Neuronal stem cell (in vitro differentiated cells): ENCODE results near the gene RTKN2.

Source experiments
- DNase-seq: peaks from one replicate; pipeline ENCODE4 v3.0.0-alpha.2; 2013; ENCODE audit warnings: low spot score
- H2AFZ ChIP-seq: one replicate; pipeline ENCODE4 v1.6.1; 2013; ENCODE audit warnings: mild to moderate bottlenecking, low read length, inconsistent platforms
- H2AK5ac ChIP-seq: 2 replicates; pipeline ENCODE4 v1.6.1; 2013; ENCODE audit warnings: low read depth, mild to moderate bottlenecking, inconsistent platforms, low read length, moderate library complexity, mixed read lengths
- H2BK120ac ChIP-seq: 2 replicates; pipeline ENCODE4 v1.6.1; 2013; ENCODE audit warnings: low read depth, mild to moderate bottlenecking, inconsistent platforms, low read length, moderate library complexity, mixed read lengths
- H2BK12ac ChIP-seq: one replicate; pipeline ENCODE4 v1.6.1; 2013; ENCODE audit warnings: low read length, inconsistent platforms
- H2BK15ac ChIP-seq: 2 replicates; pipeline ENCODE4 v1.6.1; 2013; ENCODE audit warnings: mild to moderate bottlenecking, low read length, inconsistent platforms, mixed read lengths
- H2BK5ac ChIP-seq: one replicate; pipeline ENCODE4 v1.6.1; 2013; ENCODE audit warnings: inconsistent platforms, mild to moderate bottlenecking, low read length, moderate library complexity
- H3K14ac ChIP-seq: one replicate; pipeline ENCODE4 v1.6.1; 2013; ENCODE audit warnings: low read length, inconsistent platforms
- H3K18ac ChIP-seq: 2 replicates; pipeline ENCODE4 v1.6.1; 2013; ENCODE audit warnings: low read length, inconsistent platforms
- H3K23ac ChIP-seq: 2 replicates; pipeline ENCODE4 v1.6.1; 2013; ENCODE audit warnings: low read depth, mild to moderate bottlenecking, mixed read lengths, low read length, inconsistent platforms; ENCODE audit not compliant: poor library complexity
- H3K27ac ChIP-seq: replicated peaks from 3 replicates; pipeline ENCODE4 v1.5.1; 2013; ENCODE audit warnings: low read length, inconsistent platforms
- H3K27me3 ChIP-seq, 3 experiments: 2 replicates each; pipeline ENCODE4 v1.6.1; 2013; ENCODE audit warnings: low read length in 3 of 3, mild to moderate bottlenecking in 2 of 3, inconsistent platforms in 1 of 3, low read depth in 1 of 3, mixed read lengths in 1 of 3, moderate library complexity in 1 of 3; ENCODE audit not compliant: control insufficient read depth in 3 of 3, insufficient read depth in 3 of 3
- H3K36me3 ChIP-seq, 2 donors: replicated peaks in 1 of 2; 2 replicates each; pipeline ENCODE4 v1.6.1; 2013; ENCODE audit warnings: low read length in 2 of 2; ENCODE audit not compliant: control insufficient read depth in 2 of 2, insufficient read depth in 2 of 2
- H3K4ac ChIP-seq: 2 replicates; pipeline ENCODE4 v1.6.1; 2013; ENCODE audit warnings: inconsistent platforms, mild to moderate bottlenecking, low read length, moderate library complexity
- H3K4me1 ChIP-seq, 2 donors: 1 replicate in 1 of 2; 2 replicates in 1 of 2; pipeline ENCODE4 v1.6.1; 2013; ENCODE audit warnings: low read length in 2 of 2, low read depth in 1 of 2; ENCODE audit not compliant: control insufficient read depth in 2 of 2, insufficient read depth in 1 of 2
- H3K4me2 ChIP-seq: one replicate; pipeline ENCODE4 v1.6.1; 2013; ENCODE audit warnings: mild to moderate bottlenecking, low read length, inconsistent platforms; ENCODE audit not compliant: insufficient read depth, poor library complexity, severe bottlenecking
- H3K4me3 ChIP-seq, 2 donors: 2 replicates each; pipeline ENCODE4 v1.5.1; 2013; ENCODE audit warnings: low read length in 2 of 2, mild to moderate bottlenecking in 2 of 2, inconsistent platforms in 1 of 2, moderate library complexity in 1 of 2
- H3K79me1 ChIP-seq: one replicate; pipeline ENCODE4 v1.6.1; 2013; ENCODE audit warnings: low read depth, mild to moderate bottlenecking, inconsistent platforms, low read length, moderate library complexity
- H3K9ac ChIP-seq: one replicate; pipeline ENCODE4 v1.6.1; 2013; ENCODE audit warnings: mild to moderate bottlenecking, low read depth, low read length, inconsistent platforms; ENCODE audit not compliant: poor library complexity
- H3K9me3 ChIP-seq, 2 donors: replicated peaks in 1 of 2; 2 replicates each; pipeline versions ENCODE3 to v1.6.1; 2013; ENCODE audit warnings: low read length in 2 of 2, mild to moderate bottlenecking in 2 of 2, inconsistent platforms in 1 of 2, low read depth in 1 of 2, mixed read lengths in 1 of 2, moderate library complexity in 1 of 2; ENCODE audit not compliant: control insufficient read depth in 2 of 2, insufficient read depth in 1 of 2
- H4K8ac ChIP-seq: one replicate; pipeline ENCODE4 v1.6.1; 2013; ENCODE audit warnings: low read depth, mild to moderate bottlenecking, inconsistent platforms, low read length, moderate library complexity
- H4K91ac ChIP-seq: one replicate; pipeline ENCODE4 v1.6.1; 2013; ENCODE audit warnings: low read length, low read depth, mild to moderate bottlenecking, inconsistent platforms; ENCODE audit not compliant: poor library complexity
- WGBS, 2 donors: extraction: QIAGEN DNeasy Blood & Tissue Kit; methylation state at CpG; one replicate each; pipeline ENCODE4 v1.1.7; 2013; ENCODE audit warnings: missing lambda C conversion rate in 2 of 2, mixed read lengths in 1 of 2; ENCODE audit not compliant: insufficient read length in 2 of 2, insufficient replicate concordance in 1 of 2; ENCODE audit errors: extremely low coverage in 2 of 2; 5-methylcytosine and 5-hydroxymethylcytosine counted together

The RTKN2 gene

GRCh38 chr10:62268027-62268398, 631 bp downstream of the RTKN2 start:
- Histone ChIP-seq H3K4me2 (peak overlapping the region; percentile 62), H4K8ac (no peak overlapping the region), H2AK5ac (peak overlapping the region; percentile 15), H2BK120ac (peak overlapping the region; percentile 72), H2AFZ (peak overlapping the region; percentile 99), H3K36me3 (peaks cover 0 to 24% of the 10 kb centered on the region in 2 donors), H2BK5ac (peak overlapping the region; percentile 77), H3K14ac (no peak overlapping the region), H3K27me3 (peaks cover 0 to 25% (median 0%) of the 10 kb centered on the region in 3 experiments), H3K18ac (peak overlapping the region; percentile 33), H3K9me3 (no peaks in the 10 kb centered on the region), H3K9ac (peak overlapping the region; percentile 77), H3K23ac (peak overlapping the region; percentile 43), H3K4ac (no peak overlapping the region), H3K4me3 (peak overlapping the region; percentile 94 to 99), H2BK12ac (no peak overlapping the region), H2BK15ac (peak overlapping the region; percentile 81), H3K27ac (peak overlapping the region; percentile 83), H3K79me1 (no peaks in the 10 kb centered on the region), H3K4me1 (peaks cover 5 to 12% of the 10 kb centered on the region in 2 donors), H4K91ac (no peak overlapping the region)
- DNase-seq = no peak
- WGBS, 2 donors = no CpG with 5 or more reads among the region's 19 CpGs

- Histone ChIP-seq H3K9ac (no peak overlapping the region), H2BK15ac (no peak overlapping the region), H2BK120ac (no peak overlapping the region), H3K4me1 (peaks cover 5 to 12% of the 10 kb centered on the region in 2 donors), H2AFZ (no peak overlapping the region), H3K27ac (no peak overlapping the region), H3K4me2 (no peak overlapping the region), H3K36me3 (peaks cover 0 to 38% of the 10 kb centered on the region in 2 donors), H2BK12ac (no peak overlapping the region), H3K27me3 (peaks cover 0 to 21% (median 0%) of the 10 kb centered on the region in 3 experiments), H2AK5ac (no peak overlapping the region), H3K9me3 (no peaks in the 10 kb centered on the region), H3K23ac (no peak overlapping the region), H3K4me3 (peak overlapping the region in 1 of 2 donors; percentile 94), H3K14ac (no peak overlapping the region), H4K91ac (no peak overlapping the region), H3K4ac (no peak overlapping the region), H4K8ac (no peak overlapping the region), H2BK5ac (no peak overlapping the region), H3K79me1 (no peaks in the 10 kb centered on the region), H3K18ac (no peak overlapping the region)
- WGBS, 2 donors = no CpG with 5 or more reads among the region's 3 CpGs
- DNase-seq = no peak
These were observed 2.0 kb downstream of the RTKN2 start for GRCh38 chr10:62266611-62267010.

GRCh38 chr10:62266147-62266546, 2.5 kb downstream of the RTKN2 start:
- Histone ChIP-seq H3K18ac (no peak overlapping the region), H2BK12ac (no peak overlapping the region), H3K4me2 (no peak overlapping the region), H3K4ac (no peak overlapping the region), H2BK15ac (no peak overlapping the region), H3K9me3 (no peaks in the 10 kb centered on the region), H3K4me1 (peaks cover 5 to 12% of the 10 kb centered on the region in 2 donors), H3K14ac (no peak overlapping the region), H3K4me3 (no peak overlapping the region), H3K27ac (no peak overlapping the region), H3K9ac (no peak overlapping the region), H4K8ac (no peak overlapping the region), H3K23ac (no peak overlapping the region), H2AK5ac (no peak overlapping the region), H3K36me3 (peaks cover 0 to 42% of the 10 kb centered on the region in 2 donors), H2BK5ac (no peak overlapping the region), H3K79me1 (no peaks in the 10 kb centered on the region), H2BK120ac (no peak overlapping the region), H4K91ac (no peak overlapping the region), H2AFZ (no peak overlapping the region), H3K27me3 (peaks cover 0 to 19% (median 0%) of the 10 kb centered on the region in 3 experiments)
- no peak for DNase-seq
- no CpG with 5 or more reads among the region's 4 CpGs for WGBS, 2 donors

GRCh38 chr10:62264702-62265436, 3.8 kb downstream of the RTKN2 start:
- Histone ChIP-seq H3K4me2 (no peak overlapping the region), H3K14ac (no peak overlapping the region), H2BK15ac (no peak overlapping the region), H3K79me1 (no peaks in the 10 kb centered on the region), H3K18ac (no peak overlapping the region), H3K4ac (no peak overlapping the region), H3K9me3 (no peaks in the 10 kb centered on the region), H3K27ac (no peak overlapping the region), H3K36me3 (peaks cover 0 to 54% of the 10 kb centered on the region in 2 donors), H4K91ac (no peak overlapping the region), H3K9ac (no peak overlapping the region), H2BK12ac (no peak overlapping the region), H3K4me1 (peaks cover 5 to 12% of the 10 kb centered on the region in 2 donors), H2AK5ac (no peak overlapping the region), H4K8ac (no peak overlapping the region), H2AFZ (no peak overlapping the region), H2BK5ac (no peak overlapping the region), H3K27me3 (peaks cover 0 to 10% (median 0%) of the 10 kb centered on the region in 3 experiments), H3K23ac (no peak overlapping the region), H2BK120ac (no peak overlapping the region), H3K4me3 (no peak overlapping the region)
- WGBS, 2 donors = 100% methylated on average over 1 of the region's 1 CpG; no CpG with 5 or more reads in 1 of the 2 donors
- peak; percentile 51 for DNase-seq
